DOHH2 (cell line): ENCODE measurements around the gene GOLGA5.

Experiments used
- EZH2phosphoT487 ChIP-seq: fragments of 200-600 bp; sonication (generic); IDR thresholded peaks from 2 replicates; pipeline ENCODE4 v1.6.1; 2017; ENCODE audit warnings: borderline replicate concordance, mild to moderate bottlenecking, antibody characterized with exemption, low read length, moderate library complexity, mixed read lengths
- TF ChIP-seq, protein P1 (sequence below): fragments of 200-600 bp; sonication (generic); IDR thresholded peaks from one replicate; pipeline ENCODE4 v1.5.1; 2014; ENCODE audit warnings: antibody characterized with exemption, mild to moderate bottlenecking, low read depth, low read length; ENCODE audit not compliant: poor library complexity, severe bottlenecking

- TF ChIP-seq, protein P1, sequence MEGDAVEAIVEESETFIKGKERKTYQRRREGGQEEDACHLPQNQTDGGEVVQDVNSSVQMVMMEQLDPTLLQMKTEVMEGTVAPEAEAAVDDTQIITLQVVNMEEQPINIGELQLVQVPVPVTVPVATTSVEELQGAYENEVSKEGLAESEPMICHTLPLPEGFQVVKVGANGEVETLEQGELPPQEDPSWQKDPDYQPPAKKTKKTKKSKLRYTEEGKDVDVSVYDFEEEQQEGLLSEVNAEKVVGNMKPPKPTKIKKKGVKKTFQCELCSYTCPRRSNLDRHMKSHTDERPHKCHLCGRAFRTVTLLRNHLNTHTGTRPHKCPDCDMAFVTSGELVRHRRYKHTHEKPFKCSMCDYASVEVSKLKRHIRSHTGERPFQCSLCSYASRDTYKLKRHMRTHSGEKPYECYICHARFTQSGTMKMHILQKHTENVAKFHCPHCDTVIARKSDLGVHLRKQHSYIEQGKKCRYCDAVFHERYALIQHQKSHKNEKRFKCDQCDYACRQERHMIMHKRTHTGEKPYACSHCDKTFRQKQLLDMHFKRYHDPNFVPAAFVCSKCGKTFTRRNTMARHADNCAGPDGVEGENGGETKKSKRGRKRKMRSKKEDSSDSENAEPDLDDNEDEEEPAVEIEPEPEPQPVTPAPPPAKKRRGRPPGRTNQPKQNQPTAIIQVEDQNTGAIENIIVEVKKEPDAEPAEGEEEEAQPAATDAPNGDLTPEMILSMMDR = no peak
- no peak for TF ChIP-seq EZH2phosphoT487
Measured at GRCh38 chr14:92847749-92848148, 53.6 kb downstream of the GOLGA5 start.
